NCI-H2227 (cell line): ENCODE results near the gene CFAP46.

Experiments used
- DNase-seq: peaks from one replicate; lab custom pipeline; 2025; ENCODE audit not compliant: unreplicated experiment; lab: John Stamatoyannopoulos, UW

The CFAP46 gene

GRCh38 chr10:132942101-132943057 lies at the start of gene CFAP46:
CFAP46 (minus strand) TSS chr10:132942570; CDS start chr10:132942484, 86 bp downstream.
- DNase-seq = peak; percentile 75

- no peak for DNase-seq
These were observed 49.5 kb upstream of the CFAP46 start for GRCh38 chr10:132991706-132992432.

- no peak for DNase-seq
These were observed 48.5 kb upstream of the CFAP46 start for GRCh38 chr10:132990684-132991545.

GRCh38 chr10:132989476-132990415 lies 47.4 kb upstream of the CFAP46 start:
- DNase-seq = no peak

GRCh38 chr10:132988988-132989387 lies 46.6 kb upstream of the CFAP46 start:
- DNase-seq = no peak

GRCh38 chr10:132987671-132988571 lies 45.6 kb upstream of the CFAP46 start:
- no peak for DNase-seq

- no peak for DNase-seq
These were observed 44.6 kb upstream of the CFAP46 start for GRCh38 chr10:132986978-132987377.

- DNase-seq = no peak
These were observed 44.2 kb upstream of the CFAP46 start for GRCh38 chr10:132986576-132986975.

GRCh38 chr10:132986076-132986475 lies 43.7 kb upstream of the CFAP46 start:
- DNase-seq = no peak

- no peak for DNase-seq
These were observed 43.2 kb upstream of the CFAP46 start for GRCh38 chr10:132985546-132985900.

- DNase-seq = no peak
These were observed 42.6 kb upstream of the CFAP46 start for GRCh38 chr10:132984801-132985545.

GRCh38 chr10:132984008-132984295 lies 41.6 kb upstream of the CFAP46 start:
- no peak for DNase-seq

GRCh38 chr10:132983252-132984007 lies 41.1 kb upstream of the CFAP46 start:
- no peak for DNase-seq

- no peak for DNase-seq
These were observed 40.1 kb upstream of the CFAP46 start for GRCh38 chr10:132982301-132982989.

GRCh38 chr10:132981746-132982145 lies 39.4 kb upstream of the CFAP46 start:
- no peak for DNase-seq

GRCh38 chr10:132981173-132981555 lies 38.8 kb upstream of the CFAP46 start:
- no peak for DNase-seq

GRCh38 chr10:132980426-132981172 lies 38.2 kb upstream of the CFAP46 start:
- DNase-seq = no peak
